IPS-18c (cell line): ENCODE measurements around the gene FILIP1.

ENCODE experiments used
- H3K4me3 ChIP-seq: 2 replicates; pipeline ENCODE4 v1.7.0; 2013; ENCODE audit warnings: low read depth, mild to moderate bottlenecking, low read length, moderate library complexity; ENCODE audit not compliant: insufficient read depth
- H3K9me3 ChIP-seq: one replicate; pipeline ENCODE4 v1.6.1; 2013; ENCODE audit warnings: mild to moderate bottlenecking, low read length, moderate library complexity; ENCODE audit not compliant: control insufficient read depth, insufficient read depth

Gene FILIP1

GRCh38 chr6:75284632-75285282 lies 208.8 kb downstream of the FILIP1 start, which contains the start of gene TMEM30A:
Gene TMEM30A (minus strand): TSS chr6:75284792. CDS start chr6:75284638, 154 bp downstream.
- peak within 1 kb of the TSS; percentile 90 for H3K4me3 ChIP-seq

GRCh38 chr6:75283907-75284631 lies 209.5 kb downstream of the FILIP1 start:
- Histone ChIP-seq H3K4me3 (peak overlapping the region; percentile 90), H3K9me3 (no peaks in the 10 kb centered on the region)

More at GRCh38 chr6:75284632-75285282, 208.8 kb downstream of the FILIP1 start, which contains the start of gene TMEM30A:
- no peaks in the 10 kb centered on the region for H3K9me3 ChIP-seq

- Histone ChIP-seq H3K4me3 (peak overlapping the region; percentile 17; the same call in 1 of the 2 replicates), H3K9me3 (no peaks in the 10 kb centered on the region)
These were observed 210.9 kb downstream of the FILIP1 start for GRCh38 chr6:75282706-75283105.

GRCh38 chr6:75281653-75282052 lies 211.9 kb downstream of the FILIP1 start:
- no peak overlapping the region for H3K4me3 ChIP-seq

GRCh38 chr6:75280131-75280855 lies 213.3 kb downstream of the FILIP1 start:
- Histone ChIP-seq H3K9me3 (no peaks in the 10 kb centered on the region), H3K4me3 (no peak overlapping the region)

More at GRCh38 chr6:75281653-75282052, 211.9 kb downstream of the FILIP1 start:
- H3K9me3 ChIP-seq, result no peaks in the 10 kb centered on the region

GRCh38 chr6:75279418-75279817 lies 214.2 kb downstream of the FILIP1 start:
- no peaks in the 10 kb centered on the region for H3K9me3 ChIP-seq
- no peak overlapping the region for H3K4me3 ChIP-seq

GRCh38 chr6:75278474-75279077 lies 215.0 kb downstream of the FILIP1 start:
- H3K9me3 ChIP-seq, result no peaks in the 10 kb centered on the region
- no peak overlapping the region for H3K4me3 ChIP-seq

GRCh38 chr6:75275067-75275466 lies 218.5 kb downstream of the FILIP1 start:
- no peak overlapping the region for H3K4me3 ChIP-seq
- no peaks in the 10 kb centered on the region for H3K9me3 ChIP-seq

GRCh38 chr6:75273009-75273408 lies 220.6 kb downstream of the FILIP1 start:
- H3K9me3 ChIP-seq, result no peaks in the 10 kb centered on the region
- H3K4me3 ChIP-seq, result no peak overlapping the region

GRCh38 chr6:75272145-75272840 lies 221.3 kb downstream of the FILIP1 start:
- H3K9me3 ChIP-seq, result no peaks in the 10 kb centered on the region

GRCh38 chr6:75268988-75269354 lies 224.6 kb downstream of the FILIP1 start:
- no peak overlapping the region for H3K4me3 ChIP-seq
- no peaks in the 10 kb centered on the region for H3K9me3 ChIP-seq

More at GRCh38 chr6:75272145-75272840, 221.3 kb downstream of the FILIP1 start:
- no peak overlapping the region for H3K4me3 ChIP-seq

GRCh38 chr6:75268121-75268987 lies 225.2 kb downstream of the FILIP1 start:
- Histone ChIP-seq H3K4me3 (no peak overlapping the region), H3K9me3 (no peaks in the 10 kb centered on the region)

- Histone ChIP-seq H3K4me3 (no peak overlapping the region), H3K9me3 (no peaks in the 10 kb centered on the region)
These were observed 226.1 kb downstream of the FILIP1 start for GRCh38 chr6:75267461-75267860.

- no peaks in the 10 kb centered on the region for H3K9me3 ChIP-seq
- no peak overlapping the region for H3K4me3 ChIP-seq
These were observed 226.8 kb downstream of the FILIP1 start for GRCh38 chr6:75266716-75267291.

GRCh38 chr6:75263401-75263750 lies 230.2 kb downstream of the FILIP1 start:
- Histone ChIP-seq H3K9me3 (no peaks in the 10 kb centered on the region), H3K4me3 (no peak overlapping the region)
